A673 (cell line): ENCODE data around the gene SAMD14. TPM values are rescaled to one million over a fixed set of nuclear protein-coding genes. Genes with fewer than 3 reads are reported as not detected.
A peak's percentile ranks its signal among the peaks of the same experiment; 100 is the strongest.

Experiments used
- BruUV-seq: library from RNA; stranded (reverse); fragments of 400-500 nt; replicated peaks from 2 replicates; lab custom pipeline; 2021; lab: Mats Ljungman, UMichigan
- CTCF ChIA-PET: fragments of 300-600 bp; sonication (Branson Sonifier 250); formaldehyde crosslinking; loops from one replicate; lab custom pipeline; 2022; ENCODE audit warnings: antibody characterized with exemption; lab: Charles Lee
- POLR2A ChIA-PET: fragments of 300-600 bp; sonication (Branson Sonifier 250); formaldehyde crosslinking; loops from one replicate; lab custom pipeline; 2022; ENCODE audit warnings: antibody characterized with exemption; ENCODE audit not compliant: low non-redundant PET; lab: Charles Lee
- DNase-seq: peaks from one replicate; pipeline ENCODE4 v3.0.0-alpha.2; 2015; ENCODE audit warnings: low spot score
- H3K27ac ChIP-seq: fragments of 200-600 bp; sonication (generic); 2 replicates; pipeline ENCODE4 v1.5.1; 2016; ENCODE audit warnings: mixed run types, low read depth, mild to moderate bottlenecking, mixed read lengths, antibody characterized with exemption, low read length; ENCODE audit not compliant: poor library complexity, severe bottlenecking
- H3K27me3 ChIP-seq: fragments of 200-600 bp; sonication (generic); replicated peaks from 2 replicates; pipeline ENCODE4 v1.6.1; 2017; ENCODE audit warnings: mixed run types, low read depth, mild to moderate bottlenecking, mixed read lengths, antibody characterized with exemption, low read length; ENCODE audit not compliant: insufficient read depth, poor library complexity
- H3K36me3 ChIP-seq: fragments of 200-600 bp; sonication (generic); 2 replicates; pipeline ENCODE4 v1.6.1; 2016; ENCODE audit warnings: mixed run types, mild to moderate bottlenecking, mixed read lengths, antibody characterized with exemption, low read length; ENCODE audit not compliant: insufficient read depth, poor library complexity, severe bottlenecking
- H3K4me1 ChIP-seq: fragments of 200-600 bp; sonication (generic); 2 replicates; pipeline ENCODE4 v1.6.1; 2017; ENCODE audit warnings: mixed run types, mild to moderate bottlenecking, mixed read lengths, antibody characterized with exemption, low read length; ENCODE audit not compliant: insufficient read depth, poor library complexity, severe bottlenecking
- H3K4me3 ChIP-seq: fragments of 200-600 bp; sonication (generic); 2 replicates; pipeline ENCODE4 v1.5.1; 2016; ENCODE audit warnings: low read depth, mixed run types, mild to moderate bottlenecking, mixed read lengths, low read length; ENCODE audit not compliant: poor library complexity, severe bottlenecking
- H3K9me3 ChIP-seq: fragments of 200-600 bp; sonication (generic); 2 replicates; pipeline ENCODE4 v1.6.1; 2016; ENCODE audit warnings: mixed run types, low read depth, mild to moderate bottlenecking, mixed read lengths, antibody characterized with exemption, low read length; ENCODE audit not compliant: poor library complexity, severe bottlenecking
- EZH2 ChIP-seq: fragments of 200-600 bp; sonication (generic); IDR thresholded peaks from 2 replicates; pipeline ENCODE4 v1.6.1; 2017; ENCODE audit warnings: borderline replicate concordance, low read depth, mild to moderate bottlenecking, mixed read lengths, antibody characterized with exemption, low read length; ENCODE audit not compliant: poor library complexity, severe bottlenecking
- intact Hi-C: fragments of 100-400 bp; cut with micrococcal nuclease; formaldehyde crosslinking; loops from one replicate; pipeline ENCODE4 v1.10.0; 2022; ENCODE audit not compliant: unreplicated experiment
- total RNA-seq: library from RNA; stranded (reverse); gene quantifications from 2 replicates; pipeline ENCODE4 v1.2.3, GENCODE V29; 2021
- TF ChIP-seq, protein P1 (sequence below): fragments of 300-800, 200-600 bp; sonication (generic); conservative IDR thresholded peaks from 2 replicates; pipeline ENCODE4 v1.5.1; 2017; ENCODE audit warnings: low read depth, mild to moderate bottlenecking, antibody characterized with exemption, low read length, moderate library complexity, mixed read lengths

Gene SAMD14
- total RNA-seq, 1 experiment from 2014 or later, result 45.0 TPM

DNA sequence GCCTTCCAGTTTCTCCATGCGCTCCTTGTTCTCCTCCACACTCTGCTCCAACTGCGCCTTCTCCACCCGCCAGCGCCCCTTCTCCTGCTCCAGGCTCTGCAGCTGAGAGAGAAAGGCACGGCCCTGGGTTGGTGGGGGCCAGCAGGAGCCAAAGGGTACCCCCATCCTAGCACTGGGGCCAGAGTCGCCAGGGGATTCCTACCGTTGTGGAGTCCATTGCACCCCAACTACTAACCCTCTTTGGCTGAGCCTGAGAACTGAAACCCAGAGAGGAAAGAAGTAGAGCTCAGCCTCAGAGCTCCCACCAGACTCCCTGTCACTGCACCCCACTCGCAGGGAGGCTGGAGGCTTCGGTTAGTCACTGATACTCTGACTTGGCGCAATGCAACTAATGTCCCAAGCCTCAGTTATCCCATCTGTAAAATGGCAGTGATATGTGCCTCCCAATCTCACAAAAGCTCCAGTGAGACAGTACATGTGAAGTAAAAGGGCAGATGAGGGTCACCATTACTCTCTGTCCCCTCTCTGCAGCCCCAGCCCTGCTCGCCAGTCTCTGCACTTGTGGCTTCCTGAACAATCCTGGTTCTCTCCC, 6.2 kb upstream of the SAMD14 start:
- BruUV-seq, result no TSS peak
- Histone ChIP-seq H3K36me3 (peaks cover 61% of the 10 kb centered on the region), H3K4me1 (peaks cover 9% of the 10 kb centered on the region), H3K9me3 (no peaks in the 10 kb centered on the region), H3K27me3 (no peaks in the 10 kb centered on the region), H3K27ac (no peak overlapping the region), H3K4me3 (no peak overlapping the region)
- intact Hi-C loops, result no loop called here
- POLR2A ChIA-PET, result no interaction called here
- DNase-seq, result no peak
- TF ChIP-seq, protein P1, sequence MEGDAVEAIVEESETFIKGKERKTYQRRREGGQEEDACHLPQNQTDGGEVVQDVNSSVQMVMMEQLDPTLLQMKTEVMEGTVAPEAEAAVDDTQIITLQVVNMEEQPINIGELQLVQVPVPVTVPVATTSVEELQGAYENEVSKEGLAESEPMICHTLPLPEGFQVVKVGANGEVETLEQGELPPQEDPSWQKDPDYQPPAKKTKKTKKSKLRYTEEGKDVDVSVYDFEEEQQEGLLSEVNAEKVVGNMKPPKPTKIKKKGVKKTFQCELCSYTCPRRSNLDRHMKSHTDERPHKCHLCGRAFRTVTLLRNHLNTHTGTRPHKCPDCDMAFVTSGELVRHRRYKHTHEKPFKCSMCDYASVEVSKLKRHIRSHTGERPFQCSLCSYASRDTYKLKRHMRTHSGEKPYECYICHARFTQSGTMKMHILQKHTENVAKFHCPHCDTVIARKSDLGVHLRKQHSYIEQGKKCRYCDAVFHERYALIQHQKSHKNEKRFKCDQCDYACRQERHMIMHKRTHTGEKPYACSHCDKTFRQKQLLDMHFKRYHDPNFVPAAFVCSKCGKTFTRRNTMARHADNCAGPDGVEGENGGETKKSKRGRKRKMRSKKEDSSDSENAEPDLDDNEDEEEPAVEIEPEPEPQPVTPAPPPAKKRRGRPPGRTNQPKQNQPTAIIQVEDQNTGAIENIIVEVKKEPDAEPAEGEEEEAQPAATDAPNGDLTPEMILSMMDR, result no peak
- TF ChIP-seq EZH2, result no peak
- CTCF ChIA-PET, result no interaction called here

DNA sequence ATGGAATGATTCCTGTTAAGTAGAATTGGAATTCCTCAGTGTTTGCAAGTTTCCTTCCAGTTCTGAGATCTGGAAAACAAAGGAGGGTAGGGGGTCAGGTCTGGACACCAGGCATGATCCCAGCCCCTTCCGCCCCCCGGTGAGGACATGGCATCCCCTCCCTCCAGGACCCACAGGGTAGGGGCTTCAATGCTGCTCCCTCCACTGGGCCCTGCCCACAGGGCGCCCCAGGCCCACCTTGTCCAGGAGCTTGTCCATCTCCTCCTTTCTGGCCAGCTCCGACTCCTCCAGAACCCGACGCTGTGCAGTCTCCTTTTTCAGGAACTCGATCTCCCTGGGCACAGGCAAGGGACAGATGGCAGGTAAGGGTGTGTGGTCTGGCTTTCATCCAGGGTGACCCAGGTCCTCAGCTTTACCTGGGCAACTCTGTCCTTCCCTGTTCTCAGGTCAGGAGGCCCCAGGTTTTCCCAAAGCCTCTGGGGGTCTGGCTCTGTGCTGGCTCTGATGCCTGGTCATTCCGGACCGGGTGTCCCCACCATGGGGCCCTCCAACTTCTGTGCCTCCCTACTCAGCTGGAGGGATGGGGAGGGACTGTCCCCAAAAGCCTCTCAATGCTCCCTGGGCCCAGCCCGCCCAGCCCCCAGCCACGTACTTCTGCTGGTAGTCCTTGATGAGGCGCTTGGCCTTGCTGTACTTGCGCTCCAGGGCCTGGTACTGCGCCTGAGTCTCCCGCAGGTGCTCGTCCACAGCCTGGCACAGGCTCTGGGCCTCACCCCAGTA, 5.5 kb upstream of the SAMD14 start:
- no peak overlapping the region for H3K27ac ChIP-seq
- no peak overlapping the region for H3K4me3 ChIP-seq
- intact Hi-C loops, result no loop called here
- H3K27me3 ChIP-seq, result no peaks in the 10 kb centered on the region
- peaks cover 54% of the 10 kb centered on the region for H3K36me3 ChIP-seq
- POLR2A ChIA-PET, result no interaction called here
- H3K9me3 ChIP-seq, result no peaks in the 10 kb centered on the region
- CTCF ChIA-PET, result no interaction called here
- DNase-seq, result no peak
- TF ChIP-seq EZH2, result no peak
- TF ChIP-seq, protein P1, result no peak
- peaks cover 14% of the 10 kb centered on the region for H3K4me1 ChIP-seq
- no TSS peak for BruUV-seq

DNA sequence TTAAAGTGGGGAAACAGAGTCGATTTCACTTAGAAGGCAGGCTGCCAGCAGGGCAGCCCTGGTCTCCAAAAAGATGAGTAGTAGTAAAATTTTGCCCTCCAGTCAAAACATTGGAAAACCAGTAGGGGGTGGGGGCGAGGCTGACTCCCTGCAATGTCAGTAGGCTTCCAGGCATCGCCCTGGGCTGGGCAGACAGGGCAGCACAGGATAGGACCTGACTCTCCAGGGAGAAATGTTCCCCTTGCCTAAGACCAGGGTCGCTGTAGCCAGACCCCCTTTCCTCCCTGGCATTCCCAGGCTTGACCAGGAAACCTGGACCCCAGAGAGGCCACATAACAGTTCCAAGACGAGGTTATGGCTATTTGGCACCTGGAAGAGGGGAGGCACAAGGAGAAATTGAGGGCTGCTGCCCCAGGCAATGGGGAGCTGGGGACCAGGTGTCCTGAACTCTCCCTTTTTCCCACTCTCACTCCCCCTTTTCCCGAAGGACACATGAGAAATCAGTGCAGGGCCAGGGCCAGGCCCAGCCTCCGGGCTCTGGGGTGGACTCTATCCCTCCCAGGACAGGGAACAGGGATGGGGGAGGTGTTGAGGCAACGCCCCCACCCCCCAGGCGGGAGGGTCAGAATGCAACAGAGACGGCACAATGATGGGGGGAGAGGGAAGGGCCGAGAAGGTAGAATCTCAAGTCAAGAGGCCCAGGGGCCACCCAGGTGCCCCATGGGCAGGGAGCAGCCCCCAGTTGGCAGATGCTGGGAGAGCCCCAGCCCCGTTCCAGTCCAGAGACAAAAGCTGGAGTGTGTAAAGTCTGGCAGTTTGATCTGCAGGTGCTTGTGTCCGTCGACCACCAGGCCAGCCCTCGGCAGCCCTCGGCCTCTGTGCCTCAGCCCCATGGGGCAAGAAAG, 4.5 kb upstream of the SAMD14 start:
- Histone ChIP-seq H3K27me3 (no peaks in the 10 kb centered on the region), H3K36me3 (peaks cover 45% of the 10 kb centered on the region), H3K27ac (no peak overlapping the region), H3K4me3 (no peak overlapping the region), H3K9me3 (no peaks in the 10 kb centered on the region), H3K4me1 (peaks cover 15% of the 10 kb centered on the region)
- peak; percentile 43 for DNase-seq
- ChIA-PET CTCF (no interaction called here), POLR2A (no interaction called here)
- TF ChIP-seq, protein P1, result no peak
- no peak for TF ChIP-seq EZH2
- intact Hi-C loops, result no loop called here
- BruUV-seq, result TSS peak; percentile 45
